Heart left ventricle (tissue), 13 donors: Measurements from ENCODE around the gene ALPL.

ENCODE experiments used
- CTCF ChIP-seq, 12 donors: fragments of 200-600 bp; sonication (generic) in 4 of 12; IDR thresholded peaks; one replicate each; pipeline versions ENCODE4 v1.5.0 to v1.8.0; 2018 to 2022; ENCODE audit warnings: antibody characterized with exemption in 12 of 12, mild to moderate bottlenecking in 5 of 12
- POLR2A ChIP-seq, 2 donors: fragments of 450-650 bp; IDR thresholded peaks; one replicate each; pipeline ENCODE4 v1.6.1; 2017; ENCODE audit warnings: antibody characterized with exemption in 2 of 2, mild to moderate bottlenecking in 2 of 2, moderate library complexity in 2 of 2
- donor health status: ischemic (EF 13 %, LVEDD 7.1; RV severe dilation, severe dysfunction).
- donor health status: DM: no; HTN: yes; CAD: no.
- donor health status: DM: no; HTN: no; CAD: no.
- donor health status: ischemic (EF 25% LVEDD 6.9; RV normal size, moderate dysfunction).
- donor health status: ischemic (EF 25% LVEDD 5.7; RV mildly dilated, moderate dysfunction).
- donor health status: ischemic (EF 35%, LVEDD 5.7; RV mildly dilated, moderate dysfunction).
- donor health status: nonischemic (EF 11% LVEDD 7.7; RV severe dilation, severe dysfunction).
- donor health status: DM: yes; HTN: yes; CAD: no.
- donor health status: PGD.
- donor health status: ischemic (EF 29% LVEDD 5.4; RV normal size, mild dysfunction).
- donor health status: nonischemic (EF 23%, LVEDD 6.1; RV moderate dilation, normal function).

DNA sequence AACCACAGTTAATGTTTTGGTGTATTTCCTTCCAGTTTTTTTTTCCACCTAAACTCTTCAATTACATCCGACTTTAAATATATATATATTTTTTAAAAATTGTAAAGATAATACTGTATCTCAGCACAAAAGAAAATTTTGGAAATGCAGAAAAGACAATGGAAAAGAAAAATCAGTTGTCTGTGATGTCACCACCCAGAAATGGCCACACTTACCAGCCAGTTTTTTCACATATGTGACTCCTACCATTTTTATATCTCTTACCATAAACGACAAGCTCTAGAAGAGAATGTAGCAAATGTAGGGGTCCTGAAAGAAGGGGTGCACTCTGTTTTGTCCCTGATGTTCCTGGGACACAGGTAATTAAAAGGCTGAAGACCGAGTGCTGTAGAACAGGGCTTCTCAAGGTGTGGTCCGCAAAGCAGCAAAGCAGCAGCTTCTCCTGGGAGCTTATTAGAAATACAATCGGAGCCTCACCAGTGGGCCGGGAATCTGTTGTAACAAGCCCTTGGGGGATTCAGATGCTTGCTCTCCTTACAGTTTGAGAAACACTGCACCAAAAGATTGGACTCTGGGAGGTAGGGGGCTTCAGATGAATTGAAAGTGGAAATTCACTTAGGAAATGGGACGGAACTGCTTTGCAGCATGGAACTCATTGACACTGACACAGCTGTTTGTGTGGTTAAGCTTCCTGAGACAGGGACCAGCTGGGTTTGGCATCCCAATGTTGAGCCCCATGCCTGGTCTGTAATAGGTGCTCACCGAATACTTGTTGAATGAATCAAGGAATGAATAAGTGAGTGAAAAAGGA is 44.1 kb downstream of the ALPL start:
- TF ChIP-seq CTCF (IDR thresholded peaks at IDR 0.05) (no peak), POLR2A (IDR thresholded peaks at IDR 0.05) (no peak)
